GM23338 (cell line): Measurements from ENCODE around the gene ZNF641. TPM values are rescaled to one million over a fixed set of nuclear protein-coding genes. Genes with fewer than 3 reads are reported as not detected.

ENCODE experiments used
- ATAC-seq: fragments of 200-7000 bp; cut with Tn5 transposase; 3 replicates; pipeline ENCODE4 v1.9.1; 2020
- DNase-seq: peaks from one replicate; pipeline ENCODE4 v3.0.0-alpha.2; 2015; ENCODE audit warnings: low spot score
- H2AFZ ChIP-seq: fragments of 200-600 bp; sonication (generic); 2 replicates; pipeline ENCODE4 v1.8.0; 2016; ENCODE audit warnings: antibody characterized with exemption, mild to moderate bottlenecking, moderate library complexity
- H3F3A ChIP-seq: fragments of 200-600 bp; sonication (generic); replicated peaks from 2 replicates; pipeline ENCODE4 v1.8.0; 2017; ENCODE audit warnings: antibody characterized with exemption, mixed run types, low read depth
- H3K27ac ChIP-seq: fragments of 200-600 bp; sonication (generic); 2 replicates; pipeline ENCODE4 v1.6.1; 2016; ENCODE audit warnings: low read depth
- H3K27me3 ChIP-seq: fragments of 200-600 bp; sonication (generic); 2 replicates; pipeline ENCODE4 v1.8.0; 2016; ENCODE audit warnings: mild to moderate bottlenecking, mixed run types, moderate library complexity; ENCODE audit not compliant: insufficient read depth
- H3K36me3 ChIP-seq: fragments of 200-600 bp; sonication (generic); 2 replicates; pipeline ENCODE4 v1.8.0; 2016; ENCODE audit warnings: mild to moderate bottlenecking; ENCODE audit not compliant: insufficient read depth
- H3K4me1 ChIP-seq: fragments of 200-600 bp; sonication (generic); 2 replicates; pipeline ENCODE4 v1.8.0; 2016; ENCODE audit warnings: mild to moderate bottlenecking, moderate library complexity; ENCODE audit not compliant: insufficient read depth
- H3K4me2 ChIP-seq: fragments of 200-600 bp; sonication (generic); 2 replicates; pipeline ENCODE4 v1.7.1; 2017; ENCODE audit warnings: mixed run types
- H3K4me3 ChIP-seq: fragments of 200-600 bp; sonication (generic); 2 replicates; pipeline ENCODE4 v1.6.1; 2016; ENCODE audit warnings: mixed run types
- H3K79me2 ChIP-seq: fragments of 200-600 bp; sonication (generic); replicated peaks from 2 replicates; pipeline ENCODE4 v1.8.0; 2017; ENCODE audit warnings: mild to moderate bottlenecking; ENCODE audit not compliant: insufficient read depth
- H3K9me2 ChIP-seq: fragments of 200-600 bp; sonication (generic); 2 replicates; pipeline ENCODE4 v1.8.0; 2017; ENCODE audit not compliant: insufficient read depth
- H4K20me1 ChIP-seq: fragments of 200-600 bp; sonication (generic); replicated peaks from 2 replicates; pipeline ENCODE4 v1.8.0; 2017; ENCODE audit warnings: mild to moderate bottlenecking; ENCODE audit not compliant: insufficient read depth
- H3K27ac Mint-ChIP-seq: 2 replicates; pipeline ENCODE4 v1.8.0; 2020; ENCODE audit warnings: inconsistent platforms, mild to moderate bottlenecking, moderate library complexity, mixed read lengths
- H3K27me3 Mint-ChIP-seq: 3 replicates; pipeline ENCODE4 v1.8.0; 2022; ENCODE audit warnings: low read depth, mild to moderate bottlenecking, moderate library complexity, mixed read lengths, inconsistent platforms; ENCODE audit not compliant: insufficient read depth, poor library complexity
- H3K36me3 Mint-ChIP-seq: 3 replicates; pipeline ENCODE4 v1.8.0; 2021; ENCODE audit warnings: low read depth, mild to moderate bottlenecking, inconsistent platforms, moderate library complexity, mixed read lengths
- H3K4me1 Mint-ChIP-seq: 3 replicates; pipeline ENCODE4 v1.8.0; 2020; ENCODE audit warnings: mild to moderate bottlenecking, inconsistent platforms, mixed read lengths
- H3K4me3 Mint-ChIP-seq: 3 replicates; pipeline ENCODE4 v1.8.0; 2021; ENCODE audit warnings: moderate library complexity, mild to moderate bottlenecking, inconsistent platforms, mixed read lengths
- H3K9me3 Mint-ChIP-seq: 3 replicates; pipeline ENCODE4 v1.8.0; 2020; ENCODE audit warnings: moderate library complexity, mild to moderate bottlenecking, inconsistent platforms, mixed read lengths
- CREB1 ChIP-seq: fragments of 250-450 bp; sonication (Bioruptor Pico); IDR thresholded peaks from 2 replicates; pipeline ENCODE4 v1.5.0; 2020; ENCODE audit warnings: low read depth, mild to moderate bottlenecking, moderate library complexity
- EZH2 ChIP-seq: fragments of 200-600 bp; sonication (generic); IDR thresholded peaks from one replicate; pipeline ENCODE4 v1.8.0; 2017; ENCODE audit warnings: antibody characterized with exemption, mild to moderate bottlenecking, low read depth; ENCODE audit not compliant: unreplicated experiment
- EZH2phosphoT487 ChIP-seq: fragments of 200-600 bp; sonication (generic); IDR thresholded peaks from one replicate; pipeline ENCODE4 v1.8.1; 2018; ENCODE audit warnings: antibody characterized with exemption; ENCODE audit not compliant: unreplicated experiment
- JUNB ChIP-seq: IDR thresholded peaks from one replicate; pipeline ENCODE4 v1.6.1; 2016; ENCODE audit warnings: antibody characterized with exemption; ENCODE audit not compliant: unreplicated experiment
- NANOG ChIP-seq: IDR thresholded peaks from 2 replicates; pipeline ENCODE4 v1.6.1; 2016; ENCODE audit warnings: antibody characterized with exemption, borderline replicate concordance
- POLR2AphosphoS5 ChIP-seq: IDR thresholded peaks from 2 replicates; pipeline ENCODE4 v1.6.1; 2016; ENCODE audit warnings: antibody characterized with exemption, low read depth
- STAT1 ChIP-seq: IDR thresholded peaks from one replicate; pipeline ENCODE4 v1.6.1; 2016; ENCODE audit warnings: antibody characterized with exemption; ENCODE audit not compliant: unreplicated experiment
- ZNF114 ChIP-seq: fragments of 250-450 bp; sonication (Bioruptor Pico); IDR thresholded peaks from 2 replicates; pipeline ENCODE4 v1.5.0; 2020; ENCODE audit warnings: mild to moderate bottlenecking, moderate library complexity
- ZNF331 ChIP-seq: fragments of 250-450 bp; sonication (Bioruptor Pico); IDR thresholded peaks from 2 replicates; pipeline ENCODE4 v1.5.0; 2020; ENCODE audit warnings: low read depth, mild to moderate bottlenecking, moderate library complexity
- polyA plus RNA-seq: library from polyadenylated mRNA; unstranded; fragments of >200 nt; fragmentation: Nextera tagmentation; extraction: Ambion mirVana; gene quantifications from 2 replicates; pipeline ENCODE4 v1.2.1, GENCODE V29; 2016
- total RNA-seq: library from RNA; depleted of rRNA; stranded (reverse); fragments of >200 nt; shearing (Covaris generic); gene quantifications from 2 replicates; pipeline ENCODE4 v1.2.3, GENCODE V29; 2014
- TF ChIP-seq, protein P1 (sequence below): IDR thresholded peaks from one replicate; pipeline ENCODE4 v1.6.1; 2018; ENCODE audit warnings: antibody characterized with exemption; ENCODE audit not compliant: unreplicated experiment
- TF ChIP-seq, protein P2 (sequence below), 2 experiments: fragments of 200-600 bp in 1 of 2; sonication (generic) in 1 of 2; conservative IDR thresholded peaks; 2 replicates each; pipeline versions ENCODE4 v1.5.1 to v1.6.1; 2016 to 2017; ENCODE audit warnings: antibody characterized with exemption in 2 of 2, low read depth in 2 of 2, mild to moderate bottlenecking in 2 of 2, moderate library complexity in 1 of 2
- TF ChIP-seq, protein P3 (sequence below): IDR thresholded peaks from 2 replicates; pipeline ENCODE4 v1.6.1; 2016; ENCODE audit warnings: antibody characterized with exemption
- TF ChIP-seq, protein P4 (sequence below): fragments of 250-450 bp; sonication (Bioruptor Pico); IDR thresholded peaks from 2 replicates; pipeline ENCODE4 v1.5.0; 2020; ENCODE audit warnings: mild to moderate bottlenecking, moderate library complexity

ZNF641 gene
- total and polyA plus RNA-seq, 2 experiments from 2014 or later: 1.4 to 7.2 TPM

DNA sequence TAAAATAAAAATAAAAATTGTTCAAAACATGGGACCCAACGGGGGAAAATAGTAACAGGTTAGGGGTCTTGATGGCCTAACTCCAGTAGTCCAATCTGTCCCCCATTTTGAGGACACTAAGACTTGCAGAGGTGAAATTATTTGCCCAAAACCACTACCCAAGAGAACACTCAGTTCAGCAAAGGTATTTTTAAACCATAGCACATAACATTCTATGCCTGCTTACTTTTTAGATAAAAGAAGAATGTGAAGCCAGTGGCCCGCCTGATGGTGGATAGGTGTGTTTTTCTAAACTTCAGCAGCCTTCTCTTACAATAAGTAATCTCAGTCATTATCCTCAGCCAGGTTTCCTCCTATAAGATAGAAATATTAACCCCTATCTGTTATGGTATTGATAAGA is 45.5 kb downstream of the ZNF641 start:
- Histone ChIP-seq H3K27me3 (no peaks in the 10 kb centered on the region), H4K20me1 (no peaks in the 10 kb centered on the region), H3K4me3 (no peak overlapping the region), H2AFZ (no peak overlapping the region), H3K27ac (no peak overlapping the region), H3F3A (no peaks in the 10 kb centered on the region), H3K36me3 (no peaks in the 10 kb centered on the region), H3K4me2 (no peak overlapping the region), H3K4me1 (no peaks in the 10 kb centered on the region), H3K9me2 (no peaks in the 10 kb centered on the region), H3K79me2 (no peaks in the 10 kb centered on the region)
- ATAC-seq (no peak), DNase-seq (no peak)
- Mint-ChIP-seq H3K9me3 (no peaks in the 10 kb centered on the region), H3K27me3 (peaks cover 3% of the 10 kb centered on the region), H3K36me3 (no peaks in the 10 kb centered on the region), H3K27ac (no peak overlapping the region), H3K4me1 (no peaks in the 10 kb centered on the region), H3K4me3 (no peak overlapping the region)
- TF ChIP-seq, protein P1, sequence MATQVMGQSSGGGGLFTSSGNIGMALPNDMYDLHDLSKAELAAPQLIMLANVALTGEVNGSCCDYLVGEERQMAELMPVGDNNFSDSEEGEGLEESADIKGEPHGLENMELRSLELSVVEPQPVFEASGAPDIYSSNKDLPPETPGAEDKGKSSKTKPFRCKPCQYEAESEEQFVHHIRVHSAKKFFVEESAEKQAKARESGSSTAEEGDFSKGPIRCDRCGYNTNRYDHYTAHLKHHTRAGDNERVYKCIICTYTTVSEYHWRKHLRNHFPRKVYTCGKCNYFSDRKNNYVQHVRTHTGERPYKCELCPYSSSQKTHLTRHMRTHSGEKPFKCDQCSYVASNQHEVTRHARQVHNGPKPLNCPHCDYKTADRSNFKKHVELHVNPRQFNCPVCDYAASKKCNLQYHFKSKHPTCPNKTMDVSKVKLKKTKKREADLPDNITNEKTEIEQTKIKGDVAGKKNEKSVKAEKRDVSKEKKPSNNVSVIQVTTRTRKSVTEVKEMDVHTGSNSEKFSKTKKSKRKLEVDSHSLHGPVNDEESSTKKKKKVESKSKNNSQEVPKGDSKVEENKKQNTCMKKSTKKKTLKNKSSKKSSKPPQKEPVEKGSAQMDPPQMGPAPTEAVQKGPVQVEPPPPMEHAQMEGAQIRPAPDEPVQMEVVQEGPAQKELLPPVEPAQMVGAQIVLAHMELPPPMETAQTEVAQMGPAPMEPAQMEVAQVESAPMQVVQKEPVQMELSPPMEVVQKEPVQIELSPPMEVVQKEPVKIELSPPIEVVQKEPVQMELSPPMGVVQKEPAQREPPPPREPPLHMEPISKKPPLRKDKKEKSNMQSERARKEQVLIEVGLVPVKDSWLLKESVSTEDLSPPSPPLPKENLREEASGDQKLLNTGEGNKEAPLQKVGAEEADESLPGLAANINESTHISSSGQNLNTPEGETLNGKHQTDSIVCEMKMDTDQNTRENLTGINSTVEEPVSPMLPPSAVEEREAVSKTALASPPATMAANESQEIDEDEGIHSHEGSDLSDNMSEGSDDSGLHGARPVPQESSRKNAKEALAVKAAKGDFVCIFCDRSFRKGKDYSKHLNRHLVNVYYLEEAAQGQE: no peak
- TF ChIP-seq, protein P2, sequence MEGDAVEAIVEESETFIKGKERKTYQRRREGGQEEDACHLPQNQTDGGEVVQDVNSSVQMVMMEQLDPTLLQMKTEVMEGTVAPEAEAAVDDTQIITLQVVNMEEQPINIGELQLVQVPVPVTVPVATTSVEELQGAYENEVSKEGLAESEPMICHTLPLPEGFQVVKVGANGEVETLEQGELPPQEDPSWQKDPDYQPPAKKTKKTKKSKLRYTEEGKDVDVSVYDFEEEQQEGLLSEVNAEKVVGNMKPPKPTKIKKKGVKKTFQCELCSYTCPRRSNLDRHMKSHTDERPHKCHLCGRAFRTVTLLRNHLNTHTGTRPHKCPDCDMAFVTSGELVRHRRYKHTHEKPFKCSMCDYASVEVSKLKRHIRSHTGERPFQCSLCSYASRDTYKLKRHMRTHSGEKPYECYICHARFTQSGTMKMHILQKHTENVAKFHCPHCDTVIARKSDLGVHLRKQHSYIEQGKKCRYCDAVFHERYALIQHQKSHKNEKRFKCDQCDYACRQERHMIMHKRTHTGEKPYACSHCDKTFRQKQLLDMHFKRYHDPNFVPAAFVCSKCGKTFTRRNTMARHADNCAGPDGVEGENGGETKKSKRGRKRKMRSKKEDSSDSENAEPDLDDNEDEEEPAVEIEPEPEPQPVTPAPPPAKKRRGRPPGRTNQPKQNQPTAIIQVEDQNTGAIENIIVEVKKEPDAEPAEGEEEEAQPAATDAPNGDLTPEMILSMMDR (conservative IDR thresholded peaks at IDR 0.05; ENCODE audit: low read depth in 2 of 2): no peak
- TF ChIP-seq EZH2phosphoT487 (no peak), JUNB (no peak), ZNF331 (CRISPR knock-in tag) (no peak), POLR2AphosphoS5 (no peak), NANOG (no peak), EZH2 (no peak), ZNF114 (no peak), STAT1 (no peak), CREB1 (CRISPR knock-in tag) (no peak)
- TF ChIP-seq, protein P3, sequence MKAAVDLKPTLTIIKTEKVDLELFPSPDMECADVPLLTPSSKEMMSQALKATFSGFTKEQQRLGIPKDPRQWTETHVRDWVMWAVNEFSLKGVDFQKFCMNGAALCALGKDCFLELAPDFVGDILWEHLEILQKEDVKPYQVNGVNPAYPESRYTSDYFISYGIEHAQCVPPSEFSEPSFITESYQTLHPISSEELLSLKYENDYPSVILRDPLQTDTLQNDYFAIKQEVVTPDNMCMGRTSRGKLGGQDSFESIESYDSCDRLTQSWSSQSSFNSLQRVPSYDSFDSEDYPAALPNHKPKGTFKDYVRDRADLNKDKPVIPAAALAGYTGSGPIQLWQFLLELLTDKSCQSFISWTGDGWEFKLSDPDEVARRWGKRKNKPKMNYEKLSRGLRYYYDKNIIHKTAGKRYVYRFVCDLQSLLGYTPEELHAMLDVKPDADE: no peak
- TF ChIP-seq, protein P4, sequence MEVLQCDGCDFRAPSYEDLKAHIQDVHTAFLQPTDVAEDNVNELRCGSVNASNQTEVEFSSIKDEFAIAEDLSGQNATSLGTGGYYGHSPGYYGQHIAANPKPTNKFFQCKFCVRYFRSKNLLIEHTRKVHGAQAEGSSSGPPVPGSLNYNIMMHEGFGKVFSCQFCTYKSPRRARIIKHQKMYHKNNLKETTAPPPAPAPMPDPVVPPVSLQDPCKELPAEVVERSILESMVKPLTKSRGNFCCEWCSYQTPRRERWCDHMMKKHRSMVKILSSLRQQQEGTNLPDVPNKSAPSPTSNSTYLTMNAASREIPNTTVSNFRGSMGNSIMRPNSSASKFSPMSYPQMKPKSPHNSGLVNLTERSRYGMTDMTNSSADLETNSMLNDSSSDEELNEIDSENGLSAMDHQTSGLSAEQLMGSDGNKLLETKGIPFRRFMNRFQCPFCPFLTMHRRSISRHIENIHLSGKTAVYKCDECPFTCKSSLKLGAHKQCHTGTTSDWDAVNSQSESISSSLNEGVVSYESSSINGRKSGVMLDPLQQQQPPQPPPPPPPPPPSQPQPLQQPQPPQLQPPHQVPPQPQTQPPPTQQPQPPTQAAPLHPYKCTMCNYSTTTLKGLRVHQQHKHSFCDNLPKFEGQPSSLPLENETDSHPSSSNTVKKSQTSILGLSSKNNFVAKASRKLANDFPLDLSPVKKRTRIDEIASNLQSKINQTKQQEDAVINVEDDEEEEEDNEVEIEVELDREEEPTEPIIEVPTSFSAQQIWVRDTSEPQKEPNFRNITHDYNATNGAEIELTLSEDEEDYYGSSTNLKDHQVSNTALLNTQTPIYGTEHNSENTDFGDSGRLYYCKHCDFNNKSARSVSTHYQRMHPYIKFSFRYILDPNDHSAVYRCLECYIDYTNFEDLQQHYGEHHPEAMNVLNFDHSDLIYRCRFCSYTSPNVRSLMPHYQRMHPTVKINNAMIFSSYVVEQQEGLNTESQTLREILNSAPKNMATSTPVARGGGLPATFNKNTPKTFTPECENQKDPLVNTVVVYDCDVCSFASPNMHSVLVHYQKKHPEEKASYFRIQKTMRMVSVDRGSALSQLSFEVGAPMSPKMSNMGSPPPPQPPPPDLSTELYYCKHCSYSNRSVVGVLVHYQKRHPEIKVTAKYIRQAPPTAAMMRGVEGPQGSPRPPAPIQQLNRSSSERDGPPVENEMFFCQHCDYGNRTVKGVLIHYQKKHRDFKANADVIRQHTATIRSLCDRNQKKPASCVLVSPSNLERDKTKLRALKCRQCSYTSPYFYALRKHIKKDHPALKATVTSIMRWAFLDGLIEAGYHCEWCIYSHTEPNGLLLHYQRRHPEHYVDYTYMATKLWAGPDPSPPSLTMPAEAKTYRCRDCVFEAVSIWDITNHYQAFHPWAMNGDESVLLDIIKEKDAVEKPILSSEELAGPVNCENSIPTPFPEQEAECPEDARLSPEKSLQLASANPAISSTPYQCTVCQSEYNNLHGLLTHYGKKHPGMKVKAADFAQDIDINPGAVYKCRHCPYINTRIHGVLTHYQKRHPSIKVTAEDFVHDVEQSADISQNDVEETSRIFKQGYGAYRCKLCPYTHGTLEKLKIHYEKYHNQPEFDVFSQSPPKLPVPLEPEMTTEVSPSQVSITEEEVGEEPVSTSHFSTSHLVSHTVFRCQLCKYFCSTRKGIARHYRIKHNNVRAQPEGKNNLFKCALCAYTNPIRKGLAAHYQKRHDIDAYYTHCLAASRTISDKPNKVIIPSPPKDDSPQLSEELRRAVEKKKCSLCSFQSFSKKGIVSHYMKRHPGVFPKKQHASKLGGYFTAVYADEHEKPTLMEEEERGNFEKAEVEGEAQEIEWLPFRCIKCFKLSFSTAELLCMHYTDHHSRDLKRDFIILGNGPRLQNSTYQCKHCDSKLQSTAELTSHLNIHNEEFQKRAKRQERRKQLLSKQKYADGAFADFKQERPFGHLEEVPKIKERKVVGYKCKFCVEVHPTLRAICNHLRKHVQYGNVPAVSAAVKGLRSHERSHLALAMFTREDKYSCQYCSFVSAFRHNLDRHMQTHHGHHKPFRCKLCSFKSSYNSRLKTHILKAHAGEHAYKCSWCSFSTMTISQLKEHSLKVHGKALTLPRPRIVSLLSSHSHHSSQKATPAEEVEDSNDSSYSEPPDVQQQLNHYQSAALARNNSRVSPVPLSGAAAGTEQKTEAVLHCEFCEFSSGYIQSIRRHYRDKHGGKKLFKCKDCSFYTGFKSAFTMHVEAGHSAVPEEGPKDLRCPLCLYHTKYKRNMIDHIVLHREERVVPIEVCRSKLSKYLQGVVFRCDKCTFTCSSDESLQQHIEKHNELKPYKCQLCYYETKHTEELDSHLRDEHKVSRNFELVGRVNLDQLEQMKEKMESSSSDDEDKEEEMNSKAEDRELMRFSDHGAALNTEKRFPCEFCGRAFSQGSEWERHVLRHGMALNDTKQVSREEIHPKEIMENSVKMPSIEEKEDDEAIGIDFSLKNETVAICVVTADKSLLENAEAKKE: no peak
